ENCODE data around the gene COL19A1. TPM values are rescaled to one million over a fixed set of nuclear protein-coding genes. Genes with fewer than 3 reads are reported as not detected.

COL19A1 gene
- total RNA-seq, 1 experiment from 2014 or later = not detected

GRCh38 chr6:70061546-70061945, 195.2 kb downstream of the COL19A1 start:
- H3K9me3 ChIP-seq (ENCODE audit: control insufficient read depth, insufficient read depth, low read depth, low read length) = no peaks in the 10 kb centered on the region
- no peak for ATAC-seq
- H3K27ac ChIP-seq (ENCODE audit: low read length) = no peak overlapping the region
- in situ Hi-C loops (cut with HindIII; ENCODE audit: low pct_unique_long_range_greater_than_20kb, low sequenced_read_pairs) (no loop called here), intact Hi-C loops (cut with micrococcal nuclease; ENCODE audit: unreplicated experiment) (no loop called here)
- no peaks in the 10 kb centered on the region for H3K36me3 ChIP-seq (ENCODE audit: control insufficient read depth, insufficient read depth, low read length)
- no peak overlapping the region for H3K4me3 ChIP-seq (ENCODE audit: low read depth in 2 of 2, low read length in 2 of 2)
- TF ChIP-seq TCF7L2 (IDR thresholded peaks at IDR 0.05; ENCODE audit: low read depth, low read length) (no peak), POLR2AphosphoS5 (IDR thresholded peaks at IDR 0.05; ENCODE audit: low read depth, low read length) (no peak), REST (IDR thresholded peaks at IDR 0.05; ENCODE audit: insufficient read depth in 1 of 2, low read depth in 2 of 2, low read length in 1 of 2) (no peak), SIN3A (IDR thresholded peaks at IDR 0.05; ENCODE audit: borderline replicate concordance, insufficient read depth, low read depth, low read length) (no peak), CTCF (IDR thresholded peaks at IDR 0.05) (no peak)
- H3K27me3 ChIP-seq (ENCODE audit: control insufficient read depth, insufficient read depth, low read length) = no peaks in the 10 kb centered on the region
- no peaks in the 10 kb centered on the region for H3K4me1 ChIP-seq (ENCODE audit: control insufficient read depth, insufficient read depth, low read length)
- ChIA-PET CTCF (no interaction called here), POLR2A (no interaction called here)
- DNase-seq (ENCODE audit: low read depth, low spot score) = no peak
- no TSS peak for BruUV-seq (replicated peaks)

- no peak for TF ChIP-seq SIN3A (IDR thresholded peaks at IDR 0.05; ENCODE audit: borderline replicate concordance, insufficient read depth, low read depth, low read length)
- intact Hi-C loops (cut with micrococcal nuclease; ENCODE audit: unreplicated experiment) = no loop called here
- Histone ChIP-seq H3K27me3 (ENCODE audit: control insufficient read depth, insufficient read depth, low read length) (no peaks in the 10 kb centered on the region), H3K27ac (ENCODE audit: low read length) (no peak overlapping the region), H3K36me3 (ENCODE audit: control insufficient read depth, insufficient read depth, low read length) (no peaks in the 10 kb centered on the region), H3K4me3 (ENCODE audit: low read depth in 2 of 2, low read length in 2 of 2) (no peak overlapping the region), H3K9me3 (ENCODE audit: control insufficient read depth, insufficient read depth, low read depth, low read length) (no peaks in the 10 kb centered on the region), H3K4me1 (ENCODE audit: control insufficient read depth, insufficient read depth, low read length) (no peaks in the 10 kb centered on the region)
- BruUV-seq (replicated peaks) = no TSS peak
- CTCF ChIA-PET = no interaction called here
- POLR2A ChIA-PET = no interaction called here
- no peak for DNase-seq (ENCODE audit: low read depth, low spot score)
- in situ Hi-C loops (cut with HindIII; ENCODE audit: low pct_unique_long_range_greater_than_20kb, low sequenced_read_pairs) = no loop called here
- no peak for ATAC-seq
Observed at GRCh38 chr6:70062010-70062409, 195.7 kb downstream of the COL19A1 start.

GRCh38 chr6:70072540-70073179, 206.3 kb downstream of the COL19A1 start:
- Histone ChIP-seq H3K4me3 (ENCODE audit: low read depth in 2 of 2, low read length in 2 of 2) (no peak overlapping the region), H3K36me3 (ENCODE audit: control insufficient read depth, insufficient read depth, low read length) (no peaks in the 10 kb centered on the region; the same call in 1 of the 2 replicates), H3K27ac (ENCODE audit: low read length) (no peak overlapping the region), H3K4me1 (ENCODE audit: control insufficient read depth, insufficient read depth, low read length) (no peaks in the 10 kb centered on the region), H3K27me3 (ENCODE audit: control insufficient read depth, insufficient read depth, low read length) (no peaks in the 10 kb centered on the region), H3K9me3 (ENCODE audit: control insufficient read depth, insufficient read depth, low read depth, low read length) (no peaks in the 10 kb centered on the region)
- in situ Hi-C loops (cut with HindIII; ENCODE audit: low pct_unique_long_range_greater_than_20kb, low sequenced_read_pairs) = no loop called here
- intact Hi-C loops (cut with micrococcal nuclease; ENCODE audit: unreplicated experiment) = no loop called here
- no peak for ATAC-seq
- DNase-seq (ENCODE audit: low read depth, low spot score) = no peak
- CTCF ChIA-PET = no interaction called here
- no peak for TF ChIP-seq POLR2AphosphoS5 (IDR thresholded peaks at IDR 0.05; ENCODE audit: low read depth, low read length)
- TF ChIP-seq CTCF (IDR thresholded peaks at IDR 0.05) = no peak
- TF ChIP-seq TCF7L2 (IDR thresholded peaks at IDR 0.05; ENCODE audit: low read depth, low read length) = no peak
- no peak for TF ChIP-seq SIN3A (IDR thresholded peaks at IDR 0.05; ENCODE audit: borderline replicate concordance, insufficient read depth, low read depth, low read length)
- TF ChIP-seq REST (IDR thresholded peaks at IDR 0.05; ENCODE audit: insufficient read depth in 1 of 2, low read depth in 2 of 2, low read length in 1 of 2) = no peak
- no TSS peak for BruUV-seq (replicated peaks)
- POLR2A ChIA-PET = no interaction called here
